Upper lobe of right lung (tissue), 1 donor: ENCODE data around the gene PLBD2. TPM values are rescaled to one million over a fixed set of nuclear protein-coding genes. Genes with fewer than 3 reads are reported as not detected.

Experiments used
- ATAC-seq: fragments of 200-7000 bp; cut with Tn5 transposase; one replicate; pipeline ENCODE4 v1.9.1; 2020; ENCODE audit warnings: mild to moderate bottlenecking, moderate library complexity
- DNase-seq: peaks from one replicate; pipeline ENCODE4 v3.0.0-alpha.2; 2020
- H3K27ac ChIP-seq: fragments of 200-600 bp; one replicate; pipeline ENCODE4 v1.8.0; 2022
- H3K27me3 ChIP-seq: fragments of 200-600 bp; one replicate; pipeline ENCODE4 v1.8.0; 2022; ENCODE audit warnings: mild to moderate bottlenecking
- H3K36me3 ChIP-seq: fragments of 200-600 bp; one replicate; pipeline ENCODE4 v1.8.0; 2022
- H3K4me1 ChIP-seq: fragments of 200-600 bp; one replicate; pipeline ENCODE4 v1.8.0; 2022
- H3K4me3 ChIP-seq: fragments of 200-600 bp; one replicate; pipeline ENCODE4 v1.8.0; 2022; ENCODE audit warnings: mild to moderate bottlenecking
- H3K9me3 ChIP-seq: fragments of 200-600 bp; one replicate; pipeline ENCODE4 v1.8.0; 2022
- CTCF ChIP-seq: fragments of 200-600 bp; IDR thresholded peaks from one replicate; pipeline ENCODE4 v1.8.0; 2022; ENCODE audit warnings: antibody characterized with exemption
- intact Hi-C: fragments of 100-400 bp; cut with DNase I; formaldehyde crosslinking; loops from one replicate; pipeline ENCODE4 v1.11.0; 2022
- total RNA-seq: library from RNA; stranded (reverse); fragmentation: NEBNext Ultra II Directional; extraction: Animal tissue kit (Norgen Biotek cat#: 25700); gene quantifications from one replicate; pipeline ENCODE4 v1.2.1, GENCODE V29; 2021
- donor health status: DM: no; HTN: yes; CAD: no; lungs with severe emphysema.

PLBD2 gene
- total RNA-seq, 1 donor from 2014 or later, result 41.0 TPM

GRCh38 chr12:113392988-113393579, 34.7 kb downstream of the PLBD2 start:
- Histone ChIP-seq H3K27ac (no peak overlapping the region), H3K27me3 (peaks cover under 1% of the 10 kb centered on the region), H3K36me3 (no peaks in the 10 kb centered on the region), H3K9me3 (no peaks in the 10 kb centered on the region), H3K4me3 (no peak overlapping the region), H3K4me1 (no peaks in the 10 kb centered on the region)
- DNase-seq (no peak), ATAC-seq (peak; percentile 8)
- TF ChIP-seq CTCF, result no peak
- intact Hi-C loops, result no loop called here

GRCh38 chr12:113393749-113394148, 35.4 kb downstream of the PLBD2 start:
- no peak for ATAC-seq
- intact Hi-C loops, result no loop called here
- H3K36me3 ChIP-seq, result no peaks in the 10 kb centered on the region

GRCh38 chr12:113395119-113395518, 36.7 kb downstream of the PLBD2 start:
- intact Hi-C loops, result no loop called here
- no peak for TF ChIP-seq CTCF
- no peaks in the 10 kb centered on the region for H3K36me3 ChIP-seq
- ATAC-seq, result no peak
- H3K4me1 ChIP-seq, result no peaks in the 10 kb centered on the region
- H3K9me3 ChIP-seq, result no peaks in the 10 kb centered on the region
- H3K4me3 ChIP-seq, result no peak overlapping the region
- peaks cover 16% of the 10 kb centered on the region for H3K27me3 ChIP-seq
- H3K27ac ChIP-seq, result no peak overlapping the region
- no peak for DNase-seq

More at GRCh38 chr12:113393749-113394148, 35.4 kb downstream of the PLBD2 start:
- no peak overlapping the region for H3K4me3 ChIP-seq
- no peaks in the 10 kb centered on the region for H3K4me1 ChIP-seq
- H3K27me3 ChIP-seq, result peaks cover 7% of the 10 kb centered on the region
- DNase-seq, result no peak
- H3K9me3 ChIP-seq, result no peaks in the 10 kb centered on the region
- H3K27ac ChIP-seq, result no peak overlapping the region
- no peak for TF ChIP-seq CTCF

- no peak for TF ChIP-seq CTCF
- intact Hi-C loops, result no loop called here
- H3K27me3 ChIP-seq, result peaks cover 16% of the 10 kb centered on the region
- H3K4me1 ChIP-seq, result no peaks in the 10 kb centered on the region
- no peaks in the 10 kb centered on the region for H3K36me3 ChIP-seq
- no peak overlapping the region for H3K4me3 ChIP-seq
- no peak overlapping the region for H3K27ac ChIP-seq
- ATAC-seq (no peak), DNase-seq (no peak)
- H3K9me3 ChIP-seq, result no peaks in the 10 kb centered on the region
Measured at GRCh38 chr12:113396200-113396599, 37.8 kb downstream of the PLBD2 start.

GRCh38 chr12:113396828-113397496, 38.6 kb downstream of the PLBD2 start:
- no peak overlapping the region for H3K27ac ChIP-seq
- no peaks in the 10 kb centered on the region for H3K36me3 ChIP-seq
- H3K9me3 ChIP-seq, result no peaks in the 10 kb centered on the region
- H3K27me3 ChIP-seq, result peaks cover 16% of the 10 kb centered on the region
- no peak for DNase-seq
- no peak for ATAC-seq
- H3K4me1 ChIP-seq, result no peaks in the 10 kb centered on the region
- no peak overlapping the region for H3K4me3 ChIP-seq
- intact Hi-C loops, result no loop called here
- no peak for TF ChIP-seq CTCF
